NCI-H524 (cell line): ENCODE measurements around the gene ADAP1.
"Not testable (repeated sequence)": the region's sequence is repeated elsewhere in the genome, so short reads cannot be mapped to it uniquely, and the experiment has no call there.

Experiments
- DNase-seq, 2 experiments: peaks; one replicate each; lab custom pipeline; 2025; lab: John Stamatoyannopoulos, UW

ADAP1 gene

GRCh38 chr7:954330-955238 is at the start of gene ADAP1:
ADAP1 (minus strand) TSS chr7:954680; CDS start chr7:954477, 203 bp downstream.
- peak in 1 of 2 experiments; percentile 45 for DNase-seq

DNA sequence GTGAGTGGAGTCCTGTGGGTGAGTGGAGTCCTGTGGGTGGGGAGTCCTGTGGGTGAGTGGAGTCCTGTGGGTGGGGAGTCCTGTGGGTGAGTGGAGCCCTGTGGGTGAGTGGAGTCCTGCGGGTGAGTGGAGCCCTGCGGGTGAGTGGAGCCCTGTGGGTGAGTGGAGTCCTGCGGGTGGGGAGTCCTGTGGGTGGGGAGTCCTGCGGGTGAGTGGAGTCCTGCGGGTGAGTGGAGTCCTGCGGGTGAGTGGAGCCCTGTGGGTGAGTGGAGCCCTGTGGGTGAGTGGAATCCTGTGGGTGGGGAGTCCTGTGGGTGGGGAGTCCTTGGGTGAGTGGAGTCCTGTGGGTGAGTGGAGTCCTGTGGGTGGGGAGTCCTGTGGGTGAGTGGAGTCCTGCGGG is 48.0 kb upstream of the ADAP1 start:
- not testable (repeated sequence) for DNase-seq

DNA sequence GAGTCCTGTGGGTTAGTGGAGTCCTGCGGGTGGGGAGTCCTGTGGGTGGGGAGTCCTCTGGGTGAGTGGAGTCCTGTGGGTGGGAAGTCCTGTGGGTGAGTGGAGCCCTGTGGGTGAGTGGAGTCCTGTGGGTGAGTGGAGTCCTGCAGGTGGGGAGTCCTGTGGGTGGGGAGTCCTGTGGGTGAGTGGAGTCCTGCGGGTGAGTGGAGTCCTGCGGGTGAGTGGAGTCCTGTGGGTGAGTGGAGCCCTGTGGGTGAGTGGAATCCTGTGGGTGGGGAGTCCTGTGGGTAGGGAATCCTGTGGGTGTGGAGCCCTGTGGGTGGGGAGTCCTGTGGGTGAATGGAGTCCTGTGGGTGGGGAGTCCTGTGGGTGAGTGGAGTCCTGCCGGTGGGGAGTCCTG is 47.5 kb upstream of the ADAP1 start:
- DNase-seq: not testable (repeated sequence)

- not testable (repeated sequence) for DNase-seq
These were observed 46.7 kb upstream of the ADAP1 start for GRCh38 chr7:1001069-1001770.

DNA sequence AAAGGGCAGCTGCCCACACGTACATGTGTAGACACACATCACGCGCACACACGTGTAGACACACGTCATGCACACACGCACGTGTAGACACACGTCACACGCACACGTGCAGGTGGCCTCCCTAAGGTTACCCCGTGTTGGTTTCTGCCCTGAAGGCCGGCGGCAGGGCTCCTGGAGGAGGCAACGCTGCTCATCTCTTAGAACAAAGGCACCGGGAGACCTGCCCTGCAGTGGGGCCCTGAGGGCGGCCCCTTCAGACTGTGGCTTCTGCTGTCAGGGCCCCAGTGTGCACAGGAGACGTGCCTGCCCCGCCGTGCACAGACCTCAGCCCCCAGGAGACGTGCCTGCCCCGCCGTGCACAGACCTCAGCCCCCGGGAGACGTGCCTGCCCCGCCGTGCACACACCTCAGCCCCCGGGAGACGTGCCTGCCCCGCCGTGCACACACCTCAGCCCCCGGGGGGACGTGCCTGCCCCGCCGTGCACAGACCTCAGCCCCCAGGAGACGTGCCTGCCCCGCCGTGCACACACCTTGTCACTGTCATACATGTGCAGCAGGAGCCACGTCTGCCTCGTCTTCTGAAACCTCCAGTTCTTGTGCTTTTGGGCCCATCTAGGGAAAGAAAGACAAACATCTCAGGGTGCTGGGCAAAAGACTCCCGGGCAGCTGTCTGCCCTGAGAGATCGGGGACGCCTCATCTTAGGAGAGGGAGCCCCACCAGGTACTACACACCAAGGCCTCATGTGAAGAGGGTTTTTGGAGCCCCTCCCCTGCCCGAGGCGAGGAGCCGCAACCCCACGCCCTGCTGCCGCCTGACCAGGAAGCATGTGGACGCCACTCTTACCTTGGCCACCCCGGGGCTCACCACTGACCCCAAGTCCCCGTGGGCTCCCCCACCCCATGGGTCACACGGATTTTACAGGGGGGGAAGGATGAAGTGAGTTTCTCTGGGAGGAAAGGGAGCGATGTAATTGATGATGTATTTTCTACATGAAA is 45.8 kb upstream of the ADAP1 start:
- no peak for DNase-seq

DNA sequence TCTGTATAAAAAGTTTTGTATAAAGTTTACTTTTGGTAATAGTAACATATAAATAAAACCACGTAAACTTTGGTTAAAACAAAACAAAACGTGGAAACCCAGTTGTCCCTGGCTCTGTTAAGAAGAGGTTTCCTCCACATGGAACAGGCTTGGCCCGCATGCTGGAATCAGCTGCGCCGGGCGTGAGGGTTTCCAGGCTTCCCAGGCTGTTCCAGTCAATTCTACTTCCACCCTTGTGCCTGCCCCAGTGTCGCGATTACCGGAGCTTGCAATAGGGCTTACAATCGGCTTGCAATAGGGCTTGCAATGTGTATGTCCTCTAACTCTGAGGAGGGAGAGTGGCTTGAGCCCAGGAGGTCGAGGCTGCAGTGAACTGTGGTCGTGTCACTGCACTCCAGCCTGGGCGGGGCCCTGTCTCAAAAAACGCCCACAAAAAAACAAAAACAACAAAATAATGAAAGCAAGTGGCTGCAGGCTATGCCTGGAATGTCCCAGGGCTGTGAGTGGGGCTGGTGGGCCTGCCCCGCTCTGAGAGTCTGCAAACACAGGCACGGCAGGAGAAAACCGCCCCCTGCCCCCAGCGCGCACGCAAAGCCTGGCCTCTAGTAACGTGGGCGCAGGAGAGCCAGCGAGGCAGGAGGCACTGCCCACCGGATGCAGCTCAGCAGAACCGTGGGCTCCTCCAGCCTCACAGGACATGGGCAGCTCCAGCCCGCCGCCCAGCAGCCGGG is 44.8 kb upstream of the ADAP1 start:
- DNase-seq: no peak

DNA sequence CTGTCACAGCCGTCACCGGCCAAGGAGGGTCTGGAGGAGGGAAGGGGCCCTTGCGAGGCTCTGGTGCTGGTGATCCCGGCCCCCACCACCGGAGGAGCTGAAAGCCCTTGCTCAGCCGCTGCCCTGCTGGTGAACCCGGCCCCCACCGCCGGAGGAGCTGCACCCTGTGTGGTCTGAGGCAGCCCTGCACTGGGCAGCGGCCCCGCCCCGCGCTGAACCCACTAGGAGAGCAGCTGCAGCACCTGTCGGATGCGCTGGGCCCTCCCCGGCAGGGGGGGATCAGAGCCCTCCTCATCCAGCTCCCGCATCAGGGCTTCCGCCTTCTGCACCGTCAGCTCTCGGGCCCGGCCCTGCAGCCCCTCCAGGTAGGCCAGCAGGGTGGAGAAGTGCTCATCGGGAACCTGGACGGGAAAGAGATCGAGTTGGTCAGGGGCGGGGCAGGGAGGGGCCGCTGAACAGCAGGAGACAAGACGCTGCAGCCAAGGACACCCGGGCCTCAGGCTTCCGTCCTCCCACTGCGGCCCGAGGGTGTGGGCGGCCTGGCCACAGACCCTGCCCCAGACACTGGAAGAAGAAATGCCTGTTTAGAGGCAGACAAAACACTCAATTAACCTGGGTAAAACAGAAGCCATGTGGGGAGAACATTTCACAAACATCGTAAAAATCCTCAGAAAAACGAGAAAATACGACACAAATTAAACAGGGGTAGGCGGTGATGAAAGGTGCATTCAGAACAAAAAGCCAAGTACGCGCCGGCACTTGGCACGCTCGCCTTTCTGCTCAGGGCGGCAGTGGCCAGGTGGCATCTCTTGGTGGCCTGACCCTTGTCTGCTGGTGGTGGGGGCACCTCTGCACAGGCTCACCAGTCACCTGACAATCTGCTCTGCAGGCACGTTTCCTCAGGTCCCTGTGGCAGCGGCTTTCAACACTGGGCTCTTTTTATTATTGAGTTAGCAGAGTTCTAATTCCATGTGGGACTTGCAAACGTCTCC is 43.2 kb upstream of the ADAP1 start:
- DNase-seq: no peak

DNA sequence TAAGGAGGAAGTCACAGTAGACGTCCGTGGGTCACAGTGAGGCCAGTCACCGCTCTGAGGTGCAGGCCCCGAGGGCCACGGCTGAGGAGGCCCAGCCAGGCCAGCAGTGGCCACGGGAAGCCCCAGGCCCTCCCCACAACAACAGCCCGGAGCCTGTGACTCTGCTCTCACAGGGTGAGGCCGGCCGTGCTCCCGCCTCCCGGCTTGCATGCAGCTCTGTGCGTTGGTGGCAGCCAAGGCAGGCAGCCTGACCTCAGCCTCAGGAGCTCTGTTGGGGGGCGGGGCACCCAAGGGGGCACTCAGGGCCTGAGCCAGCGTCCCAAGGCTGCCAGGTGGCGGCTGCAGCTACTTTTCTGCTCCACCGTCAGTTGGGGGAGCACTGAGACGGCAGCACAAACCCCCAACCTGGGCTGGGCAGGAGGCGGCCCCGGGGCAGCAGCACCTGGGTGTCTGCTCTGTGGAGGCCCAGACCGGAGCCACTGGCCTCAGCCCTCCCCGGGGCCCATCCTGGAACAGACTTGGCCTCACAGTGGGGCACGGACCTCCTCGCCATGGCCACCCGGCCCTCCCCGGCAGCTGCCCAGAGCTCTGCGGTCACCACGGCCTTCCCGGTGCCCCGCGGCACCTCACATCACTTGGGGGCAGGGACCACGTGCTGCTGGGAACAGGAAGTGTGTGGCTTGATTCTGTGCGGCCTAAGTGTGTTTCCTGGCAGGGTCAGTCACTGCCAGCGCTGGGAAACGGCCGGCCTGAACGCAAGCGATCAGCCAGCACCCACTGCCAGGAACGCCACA is 41.8 kb upstream of the ADAP1 start:
- no peak for DNase-seq

- DNase-seq: no peak
These were observed 41.1 kb upstream of the ADAP1 start for GRCh38 chr7:995571-995970.

- no peak for DNase-seq
These were observed 40.3 kb upstream of the ADAP1 start for GRCh38 chr7:994592-995308.

DNA sequence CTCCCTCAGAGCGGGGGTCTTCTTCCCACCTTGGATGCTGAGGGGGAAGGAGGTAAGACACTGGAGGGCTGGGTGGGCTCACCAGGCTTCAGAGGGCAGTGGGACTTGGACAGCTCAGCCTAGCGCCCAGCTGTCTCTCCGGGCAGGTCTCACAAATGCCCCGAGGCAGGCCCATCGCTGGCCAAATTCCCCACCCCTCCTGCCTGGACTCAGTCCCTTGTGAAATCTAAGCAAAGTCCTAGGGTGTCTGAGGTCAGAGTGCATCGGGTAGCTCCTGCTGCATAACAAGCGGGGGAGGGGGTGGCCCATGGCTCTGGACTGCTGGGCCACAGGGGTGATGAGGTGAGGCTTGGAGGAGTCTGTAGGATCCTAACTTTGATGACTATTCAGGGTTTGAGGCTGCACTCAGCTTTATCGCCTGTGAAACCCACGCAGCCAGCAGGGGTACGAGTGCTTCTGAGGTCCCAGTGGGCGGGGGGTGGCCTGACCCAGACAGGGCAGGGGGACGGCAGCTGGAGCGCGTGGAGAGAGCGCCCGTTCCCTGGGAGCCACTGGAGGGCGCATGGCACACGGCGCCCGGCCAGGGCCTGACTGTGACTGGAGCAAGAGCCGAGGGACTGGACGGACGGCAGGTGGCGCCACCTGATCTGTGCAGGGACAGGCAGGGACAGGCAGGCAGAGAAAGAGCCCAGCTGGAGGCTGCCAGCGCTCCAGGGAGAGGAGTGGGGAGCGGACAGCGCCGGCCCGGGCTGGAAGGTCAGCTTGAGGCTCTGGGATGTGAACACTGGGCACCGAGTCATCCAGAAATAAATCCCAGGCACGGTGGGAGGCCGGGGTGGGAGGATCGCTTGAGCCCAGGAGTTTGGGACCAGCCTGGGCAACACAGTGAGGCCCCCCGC is 38.5 kb upstream of the ADAP1 start:
- DNase-seq: peak; percentile 64 to 92

GRCh38 chr7:991729-992656 is 37.5 kb upstream of the ADAP1 start:
- no peak for DNase-seq

GRCh38 chr7:990933-991728 is 36.7 kb upstream of the ADAP1 start:
- DNase-seq: no peak

- DNase-seq: no peak
These were observed 36.0 kb upstream of the ADAP1 start for GRCh38 chr7:990352-990932.

DNA sequence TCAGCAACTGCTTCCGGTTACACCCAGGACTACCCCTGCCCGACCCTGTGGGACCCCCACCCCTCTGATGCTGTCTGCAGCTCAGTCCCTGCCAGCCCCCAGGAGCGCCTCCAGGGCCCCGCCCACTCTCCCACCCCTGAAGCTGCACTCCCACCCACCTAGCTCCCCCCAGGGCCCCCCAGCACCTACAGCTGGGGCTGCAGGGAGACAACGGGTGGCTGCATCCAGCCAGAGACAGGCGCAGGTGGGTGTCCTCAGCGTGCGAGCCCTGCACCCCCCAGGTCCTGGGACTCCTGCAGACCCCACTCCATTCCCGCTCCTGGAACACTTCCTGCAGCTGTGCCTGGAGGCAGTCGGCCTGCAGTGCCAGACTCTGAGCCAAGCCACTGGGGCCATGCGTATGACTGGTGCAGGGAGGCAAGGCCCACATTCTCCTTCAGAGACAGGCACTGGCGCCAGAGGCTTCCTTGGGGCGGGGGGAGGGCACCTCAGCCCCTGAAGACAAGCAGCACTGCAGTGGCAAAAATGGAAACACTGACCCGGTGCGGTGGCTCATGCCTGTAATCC is 34.6 kb upstream of the ADAP1 start:
- no peak for DNase-seq
